Peyer's patch (tissue), 4 donors: ENCODE measurements around the gene ZMAT2. TPM values are rescaled to one million over a fixed set of nuclear protein-coding genes. Genes with fewer than 3 reads are reported as not detected.

Experiments used
- DNase-seq, 3 donors: peaks; one replicate each; pipeline ENCODE4 v3.0.0-alpha.2; 2017 to 2019
- H3K27ac ChIP-seq, 4 donors: fragments of 200-600 bp; sonication (generic); one replicate each; pipeline ENCODE4 v1.5.1; 2016 to 2019
- H3K27me3 ChIP-seq, 2 donors: fragments of 200-600 bp; sonication (generic); one replicate each; pipeline ENCODE4 v1.5.1; 2019
- H3K36me3 ChIP-seq, 3 donors: fragments of 200-600 bp; sonication (generic); one replicate each; pipeline ENCODE4 v1.5.1; 2016 to 2019
- H3K4me1 ChIP-seq, 4 donors: fragments of 200-600 bp; sonication (generic); one replicate each; pipeline ENCODE4 v1.5.1; 2016 to 2019
- H3K4me3 ChIP-seq, 4 donors: fragments of 200-600 bp; sonication (generic); 1 replicate in 3 of 4; 2 replicates in 1 of 4; pipeline ENCODE4 v1.5.1; 2016 to 2019; ENCODE audit warnings: mild to moderate bottlenecking in 1 of 4
- H3K9me3 ChIP-seq, 4 donors: fragments of 200-600 bp; sonication (generic); one replicate each; pipeline ENCODE4 v1.5.1; 2016 to 2019; ENCODE audit warnings: mild to moderate bottlenecking in 1 of 4
- POLR2A ChIP-seq, 2 donors: fragments of 450-650 bp; IDR thresholded peaks; one replicate each; pipeline ENCODE4 v1.5.1; 2017; ENCODE audit warnings: antibody characterized with exemption in 2 of 2, mild to moderate bottlenecking in 2 of 2, moderate library complexity in 2 of 2
- total RNA-seq, 4 donors: library from RNA; depleted of rRNA; stranded (reverse); fragments of >200 nt; gene quantifications; one replicate each; pipeline ENCODE4 v1.1.0, GENCODE V29; 2016
- TF ChIP-seq, protein P1 (sequence below), 6 experiments: fragments of 450-650 bp in 4 of 6; fragments of 200-600 bp in 2 of 6; sonication (generic) in 1 of 6; IDR thresholded peaks; one replicate each; pipeline ENCODE4 v1.5.1; 2017 to 2019; ENCODE audit warnings: antibody characterized with exemption in 6 of 6, mild to moderate bottlenecking in 3 of 6, moderate library complexity in 1 of 6

Gene ZMAT2
- total RNA-seq, 4 donors from 2014 or later: 17.3 to 21.7 (median 21.1) TPM

DNA sequence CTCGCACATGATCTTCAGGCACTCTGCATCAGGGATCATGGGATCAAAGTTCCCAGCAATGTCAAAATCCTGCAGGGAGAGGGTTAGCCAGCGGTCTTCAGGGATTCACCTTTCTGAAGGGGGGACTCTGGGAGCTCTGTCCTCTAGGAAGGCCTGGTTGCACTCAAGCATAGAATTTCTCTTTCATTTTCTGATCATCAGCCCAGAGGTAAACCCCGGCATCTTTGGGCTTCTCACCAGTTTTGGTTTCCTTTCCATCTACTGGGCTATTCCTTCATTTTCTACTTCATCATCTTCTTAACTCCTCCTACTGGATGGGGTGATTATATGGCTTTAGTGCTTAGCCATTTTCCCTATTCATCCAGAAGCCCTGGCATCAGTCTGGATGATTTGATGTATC is 22.3 kb upstream of the ZMAT2 start:
- Histone ChIP-seq H3K36me3 (peaks cover 0 to 70% (median 0%) of the 10 kb centered on the region in 3 donors), H3K9me3 (no peaks in the 10 kb centered on the region), H3K27me3 (no peaks in the 10 kb centered on the region), H3K27ac (no peak overlapping the region), H3K4me3 (no peak overlapping the region), H3K4me1 (no peaks in the 10 kb centered on the region)
- TF ChIP-seq POLR2A (IDR thresholded peaks at IDR 0.05): no peak
- TF ChIP-seq, protein P1, sequence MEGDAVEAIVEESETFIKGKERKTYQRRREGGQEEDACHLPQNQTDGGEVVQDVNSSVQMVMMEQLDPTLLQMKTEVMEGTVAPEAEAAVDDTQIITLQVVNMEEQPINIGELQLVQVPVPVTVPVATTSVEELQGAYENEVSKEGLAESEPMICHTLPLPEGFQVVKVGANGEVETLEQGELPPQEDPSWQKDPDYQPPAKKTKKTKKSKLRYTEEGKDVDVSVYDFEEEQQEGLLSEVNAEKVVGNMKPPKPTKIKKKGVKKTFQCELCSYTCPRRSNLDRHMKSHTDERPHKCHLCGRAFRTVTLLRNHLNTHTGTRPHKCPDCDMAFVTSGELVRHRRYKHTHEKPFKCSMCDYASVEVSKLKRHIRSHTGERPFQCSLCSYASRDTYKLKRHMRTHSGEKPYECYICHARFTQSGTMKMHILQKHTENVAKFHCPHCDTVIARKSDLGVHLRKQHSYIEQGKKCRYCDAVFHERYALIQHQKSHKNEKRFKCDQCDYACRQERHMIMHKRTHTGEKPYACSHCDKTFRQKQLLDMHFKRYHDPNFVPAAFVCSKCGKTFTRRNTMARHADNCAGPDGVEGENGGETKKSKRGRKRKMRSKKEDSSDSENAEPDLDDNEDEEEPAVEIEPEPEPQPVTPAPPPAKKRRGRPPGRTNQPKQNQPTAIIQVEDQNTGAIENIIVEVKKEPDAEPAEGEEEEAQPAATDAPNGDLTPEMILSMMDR (IDR thresholded peaks at IDR 0.05): no peak
- DNase-seq: no peak

DNA sequence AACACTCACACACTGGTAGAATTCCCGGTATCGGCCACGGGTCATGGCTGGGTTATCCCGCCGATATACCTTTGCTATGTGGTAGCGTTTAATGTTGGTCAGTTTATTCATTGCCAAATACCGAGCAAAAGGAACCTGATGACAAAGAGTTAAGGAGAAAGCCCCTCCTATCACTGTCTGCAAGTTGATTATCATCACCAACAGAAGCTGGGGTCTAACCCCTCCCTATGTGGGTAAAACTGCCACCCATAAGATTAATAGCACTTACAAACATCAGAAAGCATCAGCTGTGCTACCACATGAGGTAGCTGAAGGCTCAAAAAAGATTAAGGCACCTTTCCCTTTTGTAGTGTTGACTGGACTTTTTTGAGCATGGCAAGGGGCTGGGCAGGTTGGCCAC is 21.3 kb upstream of the ZMAT2 start:
- H3K4me1 ChIP-seq: no peaks in the 10 kb centered on the region
- no peaks in the 10 kb centered on the region for H3K9me3 ChIP-seq
- no peak overlapping the region for H3K27ac ChIP-seq
- no peak overlapping the region for H3K4me3 ChIP-seq
- no peak for DNase-seq
- TF ChIP-seq POLR2A (IDR thresholded peaks at IDR 0.05): no peak
- TF ChIP-seq, protein P1 (IDR thresholded peaks at IDR 0.05): no peak
- H3K36me3 ChIP-seq: peaks cover 0 to 67% (median 0%) of the 10 kb centered on the region in 3 donors
- H3K27me3 ChIP-seq: no peaks in the 10 kb centered on the region

DNA sequence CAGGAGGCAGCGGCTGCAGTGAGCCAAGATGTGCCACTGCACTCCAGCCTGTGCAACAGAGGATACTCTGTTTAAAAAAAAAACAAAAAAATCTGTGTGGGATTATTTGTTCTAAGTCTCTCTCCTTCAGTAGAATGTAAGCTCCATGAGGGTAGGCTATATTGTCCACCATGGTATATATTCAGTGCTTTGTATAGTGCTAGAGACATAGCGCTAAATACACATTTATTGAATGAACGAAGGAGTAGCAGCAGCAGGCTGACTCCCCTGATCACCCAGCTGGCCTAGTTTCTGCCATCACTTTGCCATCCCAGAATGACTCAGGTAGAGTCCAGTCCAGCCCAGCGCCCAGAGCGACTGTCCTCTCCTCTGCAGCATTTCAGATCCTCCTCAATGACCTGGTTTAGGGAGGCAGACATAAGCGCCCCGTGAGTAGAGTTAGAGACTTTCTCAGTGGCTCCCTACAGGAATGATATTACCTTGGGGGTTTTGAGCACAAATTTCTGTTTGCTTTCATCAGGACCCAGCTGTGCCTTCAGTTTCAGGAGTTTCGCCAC is 9.8 kb upstream of the ZMAT2 start:
- H3K27me3 ChIP-seq: no peaks in the 10 kb centered on the region
- peak overlapping the region; percentile 78 to 87 (median 84) for H3K4me3 ChIP-seq
- no peak for DNase-seq
- H3K9me3 ChIP-seq: no peaks in the 10 kb centered on the region
- peaks cover 0 to 42% (median 0%) of the 10 kb centered on the region in 3 donors for H3K36me3 ChIP-seq
- peak overlapping the region; percentile 75 to 88 (median 86) for H3K27ac ChIP-seq
- no peak for TF ChIP-seq POLR2A (IDR thresholded peaks at IDR 0.05)
- TF ChIP-seq, protein P1 (IDR thresholded peaks at IDR 0.05): no peak
- H3K4me1 ChIP-seq: peaks cover 0 to 22% (median 6%) of the 10 kb centered on the region in 4 donors

DNA sequence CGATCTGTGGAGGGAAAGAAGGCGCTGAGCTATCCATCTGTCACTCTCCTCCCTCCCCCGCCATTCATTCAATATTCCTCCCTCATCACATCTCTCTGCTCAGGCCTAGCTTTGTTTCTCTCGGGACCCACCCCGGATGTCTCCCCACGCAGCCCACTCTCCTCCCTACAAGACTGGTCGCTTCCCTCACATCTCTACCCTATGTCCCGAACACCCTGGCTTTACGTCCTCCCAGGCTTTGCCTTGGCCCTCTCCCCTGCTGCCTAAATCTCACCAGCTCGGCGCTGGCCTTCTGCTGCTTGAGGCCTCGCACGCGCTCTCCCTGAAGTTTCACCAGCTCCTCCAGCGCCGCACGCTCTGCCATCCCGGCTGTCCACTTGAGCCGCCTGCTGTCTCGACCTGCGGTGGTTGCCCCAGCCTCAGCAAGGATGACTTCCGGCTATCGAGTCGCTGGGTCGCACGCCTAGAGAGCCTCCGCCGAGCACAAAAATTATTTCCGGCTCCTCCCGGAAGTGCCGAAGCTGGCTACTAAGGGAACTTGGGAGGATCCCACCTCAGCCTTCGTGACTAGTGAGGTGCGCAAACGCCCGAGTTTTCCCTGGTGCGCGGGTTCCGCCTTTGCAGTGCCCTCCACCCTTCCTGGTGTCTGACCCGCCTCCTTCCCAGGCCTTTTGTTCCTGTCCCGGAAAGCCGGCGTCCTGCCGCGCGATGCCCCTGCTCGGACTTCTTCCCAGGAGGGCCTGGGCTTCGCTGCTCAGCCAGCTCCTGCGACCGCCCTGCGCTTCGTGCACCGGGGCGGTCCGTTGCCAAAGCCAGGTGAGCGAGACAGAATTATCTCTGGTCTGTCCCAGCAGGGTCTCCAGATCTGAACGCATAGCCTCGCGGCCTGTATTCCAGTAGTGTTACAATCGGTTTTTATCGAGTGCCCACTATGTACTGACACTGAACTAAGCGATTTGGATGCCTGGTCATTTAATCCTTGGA is 9.0 kb upstream of the ZMAT2 start, which contains the start of the genes HARS1 and HARS2:
Gene HARS1, minus strand, starts transcription at position 430 of the 984 bp plus-strand sequence. Its CDS starts 66 bp downstream, at position 364.
Gene HARS2, plus strand, starts transcription at position 515 of the 984 bp plus-strand sequence. Its CDS starts 194 bp downstream, at position 709.
- TF ChIP-seq, protein P1 (IDR thresholded peaks at IDR 0.05): peak in 2 of 6 experiments; percentile 8 to 17
- peak; percentile 48 to 51 for TF ChIP-seq POLR2A (IDR thresholded peaks at IDR 0.05)

DNA sequence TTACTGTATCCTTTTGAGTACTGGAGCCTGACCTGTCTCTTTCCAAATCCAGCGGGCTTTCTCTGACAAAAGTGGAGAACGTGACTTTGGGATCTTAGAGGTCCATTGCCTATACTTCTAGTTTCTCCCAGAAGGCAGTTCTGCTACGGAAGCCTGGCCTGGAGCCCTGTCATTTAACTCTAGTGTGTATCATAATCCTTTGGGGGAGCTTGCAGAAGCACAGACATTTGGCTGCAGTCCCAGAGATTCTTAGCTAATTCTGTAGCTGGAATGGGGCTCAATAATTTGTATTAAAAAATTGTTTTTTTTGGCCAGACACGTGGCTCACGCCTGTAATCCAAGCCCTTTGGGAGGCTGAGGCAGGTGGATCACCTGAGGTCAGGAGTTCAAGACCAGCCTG is 6.0 kb upstream of the ZMAT2 start:
- Histone ChIP-seq H3K36me3 (peaks cover 0 to 62% (median 0%) of the 10 kb centered on the region in 3 donors), H3K9me3 (no peaks in the 10 kb centered on the region), H3K27ac (no peak overlapping the region), H3K4me3 (no peak overlapping the region), H3K4me1 (peaks cover 0 to 22% (median 6%) of the 10 kb centered on the region in 4 donors), H3K27me3 (no peaks in the 10 kb centered on the region)
- TF ChIP-seq, protein P1 (IDR thresholded peaks at IDR 0.05): no peak
- TF ChIP-seq POLR2A (IDR thresholded peaks at IDR 0.05): no peak
- no peak for DNase-seq

More for the DNA sequence above, 9.0 kb upstream of the ZMAT2 start, which contains the start of the genes HARS1 and HARS2:
- H3K36me3 ChIP-seq: peaks cover 0 to 49% (median 0%) of the 10 kb centered on the region in 3 donors
- peaks cover 0 to 22% (median 6%) of the 10 kb centered on the region in 4 donors for H3K4me1 ChIP-seq
- peak within 1 kb of the TSS; percentile 78 to 87 (median 84) for H3K4me3 ChIP-seq
- H3K27ac ChIP-seq: peak within 1 kb of the TSS; percentile 75 to 88 (median 86)
- H3K27me3 ChIP-seq: no peaks in the 10 kb centered on the region
- no peaks in the 10 kb centered on the region for H3K9me3 ChIP-seq
- DNase-seq: peak; percentile 86 to 95 (median 90)
